ENCODE data around the gene PTPRCAP.
"Not testable (repeated sequence)": the region's sequence is repeated elsewhere in the genome, so short reads cannot be mapped to it uniquely, and the experiment has no call there.

Gene PTPRCAP

GRCh38 chr11:67437082-67437808 lies at the start of gene PTPRCAP:
Gene PTPRCAP, minus strand, starts transcription at chr11:67437682. Its CDS starts 63 bp downstream, at chr11:67437619.
- TF ChIP-seq, protein P1, sequence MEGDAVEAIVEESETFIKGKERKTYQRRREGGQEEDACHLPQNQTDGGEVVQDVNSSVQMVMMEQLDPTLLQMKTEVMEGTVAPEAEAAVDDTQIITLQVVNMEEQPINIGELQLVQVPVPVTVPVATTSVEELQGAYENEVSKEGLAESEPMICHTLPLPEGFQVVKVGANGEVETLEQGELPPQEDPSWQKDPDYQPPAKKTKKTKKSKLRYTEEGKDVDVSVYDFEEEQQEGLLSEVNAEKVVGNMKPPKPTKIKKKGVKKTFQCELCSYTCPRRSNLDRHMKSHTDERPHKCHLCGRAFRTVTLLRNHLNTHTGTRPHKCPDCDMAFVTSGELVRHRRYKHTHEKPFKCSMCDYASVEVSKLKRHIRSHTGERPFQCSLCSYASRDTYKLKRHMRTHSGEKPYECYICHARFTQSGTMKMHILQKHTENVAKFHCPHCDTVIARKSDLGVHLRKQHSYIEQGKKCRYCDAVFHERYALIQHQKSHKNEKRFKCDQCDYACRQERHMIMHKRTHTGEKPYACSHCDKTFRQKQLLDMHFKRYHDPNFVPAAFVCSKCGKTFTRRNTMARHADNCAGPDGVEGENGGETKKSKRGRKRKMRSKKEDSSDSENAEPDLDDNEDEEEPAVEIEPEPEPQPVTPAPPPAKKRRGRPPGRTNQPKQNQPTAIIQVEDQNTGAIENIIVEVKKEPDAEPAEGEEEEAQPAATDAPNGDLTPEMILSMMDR (IDR thresholded peaks at IDR 0.05), result no peak
- Histone ChIP-seq H3K9me3 (no peaks in the 10 kb centered on the region), H3K4me3 (no peak within 1 kb of the TSS), H3K36me3 (peaks cover 13 to 99% (median 79%) of the 10 kb centered on the region in 3 donors), H3K4me1 (peaks cover 0 to 51% (median 32%) of the 10 kb centered on the region in 4 donors), H3K27me3 (no peaks in the 10 kb centered on the region), H3K27ac (peak within 1 kb of the TSS; percentile 51 to 71)
- DNase-seq, result no peak
- intact Hi-C loops (cut with DNase I; ENCODE audit: low total_unique reads), result no loop called here

DNA sequence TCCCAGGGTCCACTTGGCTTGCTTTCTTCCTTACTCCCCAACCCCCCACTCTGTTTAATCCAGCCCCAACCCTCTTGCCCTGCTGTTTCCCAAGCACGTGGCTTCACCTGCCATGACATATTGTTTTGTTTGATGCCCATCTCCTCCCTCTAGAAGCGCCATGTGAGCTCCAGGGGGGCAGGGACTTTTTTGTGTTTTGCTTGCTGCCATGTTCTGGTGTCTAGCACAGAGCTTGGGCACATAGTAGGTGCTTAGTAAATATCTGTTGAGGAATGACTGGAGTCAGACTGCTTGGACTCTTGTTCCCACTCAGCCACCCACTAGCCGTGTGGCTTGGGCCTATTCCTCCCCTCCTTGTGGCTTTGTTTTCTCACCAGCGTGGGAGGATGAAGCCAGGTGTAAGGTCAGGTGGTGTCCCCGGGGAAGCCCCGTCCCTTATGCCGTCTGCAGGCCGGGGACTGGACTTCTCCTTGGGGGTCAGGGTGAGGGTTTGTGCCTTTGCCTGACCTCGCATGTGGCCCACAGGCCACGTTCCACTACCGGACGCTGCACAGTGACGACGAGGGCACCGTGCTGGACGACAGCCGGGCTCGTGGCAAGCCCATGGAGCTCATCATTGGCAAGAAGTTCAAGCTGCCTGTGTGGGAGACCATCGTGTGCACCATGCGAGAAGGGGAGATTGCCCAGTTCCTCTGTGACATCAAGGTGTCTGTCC lies 49.2 kb upstream of the PTPRCAP start:
- DNase-seq, result no peak
- H3K9me3 ChIP-seq, result no peaks in the 10 kb centered on the region
- peaks cover 32 to 53% (median 45%) of the 10 kb centered on the region in 3 donors for H3K36me3 ChIP-seq
- peaks cover 0 to 31% (median 18%) of the 10 kb centered on the region in 4 donors for H3K4me1 ChIP-seq
- TF ChIP-seq, protein P1 (IDR thresholded peaks at IDR 0.05), result no peak
- H3K4me3 ChIP-seq, result no peak overlapping the region
- intact Hi-C loops (cut with DNase I; ENCODE audit: low total_unique reads), result no loop called here
- no peak overlapping the region for H3K27ac ChIP-seq
- H3K27me3 ChIP-seq, result no peaks in the 10 kb centered on the region

DNA sequence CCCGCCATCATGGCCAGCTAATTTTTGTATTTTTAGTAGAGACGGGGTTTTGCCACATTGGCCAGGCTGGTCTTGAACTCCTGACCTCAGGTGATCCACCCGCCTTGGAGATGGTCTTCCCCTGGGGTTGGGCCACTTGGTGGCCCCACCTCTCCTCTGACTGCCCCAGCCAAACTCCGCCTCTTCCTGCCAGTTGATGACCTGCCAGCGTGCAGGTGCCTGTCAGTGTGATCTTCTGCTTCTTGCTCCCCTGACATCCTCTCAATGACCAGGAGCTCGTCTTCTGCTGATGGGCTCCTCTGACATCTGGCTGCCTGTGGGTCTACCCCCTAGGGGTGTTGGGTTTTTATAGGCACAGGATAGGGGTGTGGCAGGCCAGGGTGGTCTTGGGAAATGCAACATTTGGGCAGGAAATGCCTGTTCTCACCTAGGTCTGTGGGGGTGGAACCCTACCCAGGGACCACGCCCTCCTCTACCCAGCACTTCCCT lies 48.4 kb upstream of the PTPRCAP start:
- DNase-seq; H3K4me3 ChIP-seq; H3K27ac ChIP-seq; H3K9me3 ChIP-seq; intact Hi-C loops (cut with DNase I; ENCODE audit: low total_unique reads); H3K27me3 ChIP-seq: not testable (repeated sequence)
- Histone ChIP-seq H3K4me1 (peaks cover 0 to 31% (median 18%) of the 10 kb centered on the region in 4 donors), H3K36me3 (peaks cover 27 to 46% (median 38%) of the 10 kb centered on the region in 3 donors)

DNA sequence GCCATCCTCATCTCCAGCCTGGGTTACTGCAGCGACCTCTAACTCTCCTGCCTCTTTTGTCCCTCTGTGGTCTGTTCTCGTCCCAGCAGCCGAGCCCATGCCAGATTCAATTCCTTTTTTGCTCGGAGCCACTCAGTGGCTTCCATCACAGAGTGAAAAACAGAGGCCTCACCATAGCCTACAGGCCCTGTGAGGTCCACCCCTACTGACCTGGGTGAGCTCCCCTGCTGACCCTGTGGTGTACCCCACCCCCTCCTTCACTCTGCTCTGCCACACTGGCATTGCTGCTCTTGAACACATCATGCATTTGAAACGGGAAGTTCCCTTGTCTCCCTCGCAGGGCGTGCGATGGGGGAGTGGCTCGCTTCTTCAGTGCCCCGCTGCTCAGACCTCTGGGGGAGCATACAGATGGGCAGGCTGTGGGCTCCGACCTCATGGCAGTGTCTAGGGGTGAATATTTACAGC lies 47.4 kb upstream of the PTPRCAP start:
- DNase-seq, result peak in 1 of 2 donors; percentile 62
- no peaks in the 10 kb centered on the region for H3K27me3 ChIP-seq
- no peak overlapping the region for H3K27ac ChIP-seq
- H3K36me3 ChIP-seq, result peaks cover 18 to 35% (median 27%) of the 10 kb centered on the region in 3 donors
- H3K9me3 ChIP-seq, result no peaks in the 10 kb centered on the region
- H3K4me3 ChIP-seq, result no peak overlapping the region
- TF ChIP-seq, protein P1 (IDR thresholded peaks at IDR 0.05), result no peak
- intact Hi-C loops (cut with DNase I; ENCODE audit: low total_unique reads), result no loop called here
- H3K4me1 ChIP-seq, result peaks cover 0 to 31% (median 18%) of the 10 kb centered on the region in 4 donors

- intact Hi-C loops (cut with DNase I; ENCODE audit: low total_unique reads), result no loop called here
- peak overlapping the region; percentile 83 to 91 for H3K27ac ChIP-seq
- H3K4me3 ChIP-seq, result peak overlapping the region; percentile 56 to 70
- H3K9me3 ChIP-seq, result no peaks in the 10 kb centered on the region
- peaks cover 0 to 31% (median 18%) of the 10 kb centered on the region in 4 donors for H3K4me1 ChIP-seq
- peaks cover 11 to 27% (median 20%) of the 10 kb centered on the region in 3 donors for H3K36me3 ChIP-seq
- TF ChIP-seq, protein P1 (IDR thresholded peaks at IDR 0.05), result no peak
- H3K27me3 ChIP-seq, result no peaks in the 10 kb centered on the region
- DNase-seq, result no peak
Observed at GRCh38 chr11:67483831-67484665, 46.6 kb upstream of the PTPRCAP start.

Measured in tibial artery (tissue), 4 donors.